ENCODE measurements around the gene MZT1.

DNA sequence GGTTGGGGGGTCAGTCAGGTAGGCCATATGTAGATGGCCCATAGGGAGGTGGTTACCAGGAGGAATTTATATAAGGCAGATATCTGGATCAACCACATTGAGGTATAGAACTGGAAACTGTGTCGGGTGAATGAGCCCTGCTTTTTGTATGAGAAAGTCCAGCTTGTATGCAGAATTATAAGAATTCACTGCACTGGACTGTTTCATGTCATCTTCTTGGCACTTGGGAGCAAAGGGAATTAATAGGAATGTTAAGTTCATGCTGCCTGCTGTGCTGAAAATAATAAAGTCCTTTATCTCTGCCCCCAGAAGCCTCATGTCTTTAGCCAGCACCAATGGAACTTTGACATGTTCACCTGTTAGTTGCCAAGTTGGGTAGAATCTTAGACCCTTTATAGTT is 12.6 kb upstream of the MZT1 start:
- TF ChIP-seq, protein P1, sequence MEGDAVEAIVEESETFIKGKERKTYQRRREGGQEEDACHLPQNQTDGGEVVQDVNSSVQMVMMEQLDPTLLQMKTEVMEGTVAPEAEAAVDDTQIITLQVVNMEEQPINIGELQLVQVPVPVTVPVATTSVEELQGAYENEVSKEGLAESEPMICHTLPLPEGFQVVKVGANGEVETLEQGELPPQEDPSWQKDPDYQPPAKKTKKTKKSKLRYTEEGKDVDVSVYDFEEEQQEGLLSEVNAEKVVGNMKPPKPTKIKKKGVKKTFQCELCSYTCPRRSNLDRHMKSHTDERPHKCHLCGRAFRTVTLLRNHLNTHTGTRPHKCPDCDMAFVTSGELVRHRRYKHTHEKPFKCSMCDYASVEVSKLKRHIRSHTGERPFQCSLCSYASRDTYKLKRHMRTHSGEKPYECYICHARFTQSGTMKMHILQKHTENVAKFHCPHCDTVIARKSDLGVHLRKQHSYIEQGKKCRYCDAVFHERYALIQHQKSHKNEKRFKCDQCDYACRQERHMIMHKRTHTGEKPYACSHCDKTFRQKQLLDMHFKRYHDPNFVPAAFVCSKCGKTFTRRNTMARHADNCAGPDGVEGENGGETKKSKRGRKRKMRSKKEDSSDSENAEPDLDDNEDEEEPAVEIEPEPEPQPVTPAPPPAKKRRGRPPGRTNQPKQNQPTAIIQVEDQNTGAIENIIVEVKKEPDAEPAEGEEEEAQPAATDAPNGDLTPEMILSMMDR (conservative IDR thresholded peaks at IDR 0.05; ENCODE audit: low read depth in 2 of 2): no peak
- TF ChIP-seq ETS1 (IDR thresholded peaks at IDR 0.05) (no peak), EZH2phosphoT487 (IDR thresholded peaks at IDR 0.05; ENCODE audit: unreplicated experiment) (no peak), POLR2AphosphoS5 (IDR thresholded peaks at IDR 0.05; ENCODE audit: low read depth) (no peak)

Data from GM23338 (cell line).